HepG2 (cell line): ENCODE results near the gene TMEM187. TPM values are rescaled to one million over a fixed set of nuclear protein-coding genes. Genes with fewer than 3 reads are reported as not detected.

Experiments used
- BHLHE40 ChIP-seq: IDR thresholded peaks from 2 replicates; pipeline ENCODE4 v1.6.1; 2011; ENCODE audit warnings: low read length, improper control_type of control experiment
- FOXC1 ChIP-seq: sonication (generic); formaldehyde crosslinking; IDR thresholded peaks from 2 replicates; pipeline ENCODE4 v1.8.0; 2022; ENCODE audit warnings: mild to moderate bottlenecking, missing genetic modification reagents, borderline replicate concordance
- FOXJ3 ChIP-seq: sonication (generic); formaldehyde crosslinking; IDR thresholded peaks from 2 replicates; pipeline ENCODE4 v1.4.0; 2020; ENCODE audit warnings: missing genetic modification reagents, mild to moderate bottlenecking, borderline replicate concordance
- FOXK1 ChIP-seq: sonication (generic); formaldehyde crosslinking; IDR thresholded peaks from 2 replicates; pipeline ENCODE4 v1.4.0; 2020; ENCODE audit warnings: low read depth, missing genetic modification reagents, borderline replicate concordance
- GZF1 ChIP-seq: sonication (generic); formaldehyde crosslinking; IDR thresholded peaks from 2 replicates; pipeline ENCODE4 v1.5.1; 2020; ENCODE audit warnings: mild to moderate bottlenecking, missing genetic modification reagents
- NFE2L1 ChIP-seq: sonication (generic); formaldehyde crosslinking; IDR thresholded peaks from 2 replicates; pipeline ENCODE4 v1.4.0; 2020; ENCODE audit warnings: missing genetic modification reagents, mild to moderate bottlenecking, borderline replicate concordance
- SALL2 ChIP-seq: sonication (generic); formaldehyde crosslinking; IDR thresholded peaks from 2 replicates; pipeline ENCODE4 v1.8.1; 2023; ENCODE audit warnings: mild to moderate bottlenecking, missing genetic modification reagents, inconsistent platforms
- SMC3 ChIP-seq: IDR thresholded peaks from 2 replicates; pipeline ENCODE4 v1.6.1; 2011; ENCODE audit warnings: low read length, improper control_type of control experiment
- SP140L ChIP-seq: sonication (generic); formaldehyde crosslinking; IDR thresholded peaks from 2 replicates; pipeline ENCODE4 v1.4.0; 2020; ENCODE audit warnings: missing genetic modification reagents, borderline replicate concordance
- SP5 ChIP-seq: IDR thresholded peaks from 2 replicates; pipeline ENCODE4 v1.6.1; 2016; ENCODE audit warnings: low read depth, borderline replicate concordance
- TAF15 ChIP-seq: fragments of 200-400 bp; formaldehyde crosslinking; IDR thresholded peaks from one replicate; pipeline ENCODE4 v1.6.1; 2018; ENCODE audit warnings: mild to moderate bottlenecking, low read depth, low read length; ENCODE audit not compliant: poor library complexity, severe bottlenecking
- TOPORS ChIP-seq: sonication (generic); formaldehyde crosslinking; IDR thresholded peaks from 2 replicates; pipeline ENCODE4 v1.8.0; 2023; ENCODE audit warnings: mild to moderate bottlenecking, missing genetic modification reagents
- ZFP41 ChIP-seq: sonication (generic); formaldehyde crosslinking; IDR thresholded peaks from 2 replicates; pipeline ENCODE4 v1.4.0; 2020; ENCODE audit warnings: mild to moderate bottlenecking, missing genetic modification reagents, borderline replicate concordance
- ZMYM3 ChIP-seq: sonication (generic); formaldehyde crosslinking; IDR thresholded peaks from 2 replicates; pipeline ENCODE4 v1.5.1; 2020; ENCODE audit warnings: mild to moderate bottlenecking, missing genetic modification reagents
- ZNF160 ChIP-seq: sonication (generic); formaldehyde crosslinking; IDR thresholded peaks from 2 replicates; pipeline ENCODE4 v1.8.0; 2022; ENCODE audit warnings: mild to moderate bottlenecking, inconsistent platforms, missing genetic modification reagents
- ZNF232 ChIP-seq: sonication (generic); formaldehyde crosslinking; IDR thresholded peaks from 2 replicates; pipeline ENCODE4 v1.4.0; 2020; ENCODE audit warnings: missing genetic modification reagents, borderline replicate concordance
- ZNF264 ChIP-seq: sonication (generic); formaldehyde crosslinking; IDR thresholded peaks from 2 replicates; pipeline ENCODE4 v1.4.0; 2020; ENCODE audit warnings: missing genetic modification reagents
- ZNF484 ChIP-seq: sonication (generic); formaldehyde crosslinking; IDR thresholded peaks from 2 replicates; pipeline ENCODE4 v1.5.1; 2020; ENCODE audit warnings: mild to moderate bottlenecking, low read depth, missing genetic modification reagents, borderline replicate concordance
- ZNF530 ChIP-seq: sonication (generic); formaldehyde crosslinking; IDR thresholded peaks from 2 replicates; pipeline ENCODE4 v1.5.0; 2020; ENCODE audit warnings: low read depth, mild to moderate bottlenecking, missing genetic modification reagents
- ZNF550 ChIP-seq: sonication (generic); formaldehyde crosslinking; IDR thresholded peaks from 2 replicates; pipeline ENCODE4 v1.4.0; 2020; ENCODE audit warnings: mild to moderate bottlenecking, missing genetic modification reagents, borderline replicate concordance
- ZNF598 ChIP-seq: sonication (generic); formaldehyde crosslinking; IDR thresholded peaks from 2 replicates; pipeline ENCODE4 v1.5.1; 2020; ENCODE audit warnings: mild to moderate bottlenecking, missing genetic modification reagents, borderline replicate concordance
- ZNF605 ChIP-seq: sonication (generic); formaldehyde crosslinking; IDR thresholded peaks from 2 replicates; pipeline ENCODE4 v1.8.0; 2022; ENCODE audit warnings: mild to moderate bottlenecking, missing genetic modification reagents
- ZNF773 ChIP-seq: sonication (generic); formaldehyde crosslinking; IDR thresholded peaks from 2 replicates; pipeline ENCODE4 v1.4.0; 2020; ENCODE audit warnings: missing genetic modification reagents, borderline replicate concordance
- ZNF775 ChIP-seq: sonication (generic); formaldehyde crosslinking; IDR thresholded peaks from 2 replicates; pipeline ENCODE4 v1.4.0; 2020; ENCODE audit warnings: missing genetic modification reagents, mild to moderate bottlenecking, moderate library complexity, borderline replicate concordance
- ZNF839 ChIP-seq: sonication (generic); formaldehyde crosslinking; IDR thresholded peaks from 2 replicates; pipeline ENCODE4 v1.4.0; 2020; ENCODE audit warnings: missing genetic modification reagents, mild to moderate bottlenecking, borderline replicate concordance
- polyA plus RNA-seq, 8 experiments: library from polyadenylated mRNA; depleted of rRNA in 3 of 8; stranded (reverse) in 7 of 8; unstranded in 1 of 8; fragments of >200 nt; fragmentation: Illumina TruSeq in 4 of 8; extraction: Trizol in 4 of 8; gene quantifications; 2 replicates each; pipeline versions ENCODE4 v1.2.1 to v1.2.3, GENCODE V29; 2011 to 2016; ENCODE audit warnings: low read depth in 4 of 8, missing spikeins in 1 of 8, mixed read lengths in 1 of 8; ENCODE audit not compliant: insufficient read depth in 1 of 8
- total RNA-seq, 5 experiments: library from RNA; depleted of rRNA; stranded (reverse); fragments of >200 nt; fragmentation: Illumina TruSeq; extraction: Trizol; gene quantifications; 2 replicates each; pipeline ENCODE4 v1.2.3, GENCODE V29; 2016; ENCODE audit warnings: low read depth in 1 of 5
- TF ChIP-seq, protein P1 (sequence below): sonication (generic); formaldehyde crosslinking; IDR thresholded peaks from 2 replicates; pipeline ENCODE4 v1.5.0; 2020; ENCODE audit warnings: mild to moderate bottlenecking, missing genetic modification reagents, moderate library complexity
- TF ChIP-seq, protein P2 (sequence below): sonication (generic); formaldehyde crosslinking; IDR thresholded peaks from 2 replicates; pipeline ENCODE4 v1.4.0; 2020; ENCODE audit warnings: missing genetic modification reagents
- TF ChIP-seq, protein P3 (sequence below): sonication (generic); formaldehyde crosslinking; IDR thresholded peaks from 2 replicates; pipeline ENCODE4 v1.5.1; 2020; ENCODE audit warnings: missing genetic modification reagents, mild to moderate bottlenecking, borderline replicate concordance
- TF ChIP-seq, protein P4 (sequence below): sonication (generic); formaldehyde crosslinking; IDR thresholded peaks from 2 replicates; pipeline ENCODE4 v1.5.1; 2020; ENCODE audit warnings: mild to moderate bottlenecking, missing genetic modification reagents, borderline replicate concordance

Gene TMEM187
- total and polyA plus RNA-seq, 2 of the 13 experiments (the other 11 are each of a cell fraction or from before 2014, with no cell fraction given) = 2.2 to 6.2 TPM

DNA sequence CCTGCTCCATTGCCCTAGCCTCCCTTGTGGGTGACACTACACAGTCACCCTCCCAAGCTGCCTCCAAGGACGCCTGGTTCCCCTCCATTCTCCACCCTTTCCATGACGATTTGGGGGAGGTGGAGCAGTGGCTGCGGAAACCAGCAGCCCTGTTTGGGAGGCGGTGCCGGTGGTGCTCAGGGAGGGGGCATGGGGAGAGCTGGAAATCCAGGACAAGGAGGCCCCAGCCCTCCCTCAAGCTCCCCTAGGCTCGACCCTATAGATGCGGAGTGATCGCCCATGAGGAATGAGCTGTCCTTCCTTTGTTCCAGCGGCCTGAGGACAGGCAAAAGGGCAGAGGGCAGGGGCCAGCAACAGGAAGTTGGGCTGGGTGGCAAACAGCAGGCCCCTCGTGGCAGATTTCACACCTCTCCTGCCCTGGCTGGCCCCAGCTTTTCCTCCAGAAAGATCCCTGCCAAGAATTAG is 24.5 kb upstream of the TMEM187 start (continued):
- TF ChIP-seq FOXJ3 = no peak
- TF ChIP-seq ZNF232 = no peak
- no peak for TF ChIP-seq ZMYM3
- no peak for TF ChIP-seq ZNF160 (CRISPR knock-in tag)
- TF ChIP-seq, protein P1, sequence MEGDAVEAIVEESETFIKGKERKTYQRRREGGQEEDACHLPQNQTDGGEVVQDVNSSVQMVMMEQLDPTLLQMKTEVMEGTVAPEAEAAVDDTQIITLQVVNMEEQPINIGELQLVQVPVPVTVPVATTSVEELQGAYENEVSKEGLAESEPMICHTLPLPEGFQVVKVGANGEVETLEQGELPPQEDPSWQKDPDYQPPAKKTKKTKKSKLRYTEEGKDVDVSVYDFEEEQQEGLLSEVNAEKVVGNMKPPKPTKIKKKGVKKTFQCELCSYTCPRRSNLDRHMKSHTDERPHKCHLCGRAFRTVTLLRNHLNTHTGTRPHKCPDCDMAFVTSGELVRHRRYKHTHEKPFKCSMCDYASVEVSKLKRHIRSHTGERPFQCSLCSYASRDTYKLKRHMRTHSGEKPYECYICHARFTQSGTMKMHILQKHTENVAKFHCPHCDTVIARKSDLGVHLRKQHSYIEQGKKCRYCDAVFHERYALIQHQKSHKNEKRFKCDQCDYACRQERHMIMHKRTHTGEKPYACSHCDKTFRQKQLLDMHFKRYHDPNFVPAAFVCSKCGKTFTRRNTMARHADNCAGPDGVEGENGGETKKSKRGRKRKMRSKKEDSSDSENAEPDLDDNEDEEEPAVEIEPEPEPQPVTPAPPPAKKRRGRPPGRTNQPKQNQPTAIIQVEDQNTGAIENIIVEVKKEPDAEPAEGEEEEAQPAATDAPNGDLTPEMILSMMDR (CRISPR knock-in tag) = no peak
- TF ChIP-seq ZFP41 (CRISPR knock-in tag) = no peak
- no peak for TF ChIP-seq ZNF264 (CRISPR knock-in tag)
- TF ChIP-seq ZNF839 (CRISPR knock-in tag) = no peak
- TF ChIP-seq SMC3 = no peak
- no peak for TF ChIP-seq ZNF484 (CRISPR knock-in tag)
- TF ChIP-seq ZNF598 (CRISPR knock-in tag) = no peak
- TF ChIP-seq FOXK1 (CRISPR knock-in tag) = no peak
- TF ChIP-seq TAF15 = no peak
- TF ChIP-seq TOPORS (CRISPR knock-in tag) = no peak
- 0 out of 2 replicates have a peak, but pooled peaks have one; percentile 53 for TF ChIP-seq ZNF605 (CRISPR knock-in tag)
- TF ChIP-seq, protein P2, sequence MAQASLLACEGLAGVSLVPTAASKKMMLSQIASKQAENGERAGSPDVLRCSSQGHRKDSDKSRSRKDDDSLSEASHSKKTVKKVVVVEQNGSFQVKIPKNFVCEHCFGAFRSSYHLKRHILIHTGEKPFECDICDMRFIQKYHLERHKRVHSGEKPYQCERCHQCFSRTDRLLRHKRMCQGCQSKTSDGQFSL (CRISPR knock-in tag) = no peak
- TF ChIP-seq ZNF550 = no peak
- TF ChIP-seq ZNF773 (CRISPR knock-in tag) = no peak
- TF ChIP-seq GZF1 = no peak
- no peak for TF ChIP-seq ZNF530
- no peak for TF ChIP-seq FOXC1 (CRISPR knock-in tag)
- TF ChIP-seq SP5 (CRISPR knock-in tag) = no peak
- no peak for TF ChIP-seq ZNF775 (CRISPR knock-in tag)
- no peak for TF ChIP-seq SALL2
- no peak for TF ChIP-seq NFE2L1 (CRISPR knock-in tag)
- TF ChIP-seq SP140L (CRISPR knock-in tag) = no peak
- TF ChIP-seq BHLHE40 = no peak
- TF ChIP-seq, protein P3, sequence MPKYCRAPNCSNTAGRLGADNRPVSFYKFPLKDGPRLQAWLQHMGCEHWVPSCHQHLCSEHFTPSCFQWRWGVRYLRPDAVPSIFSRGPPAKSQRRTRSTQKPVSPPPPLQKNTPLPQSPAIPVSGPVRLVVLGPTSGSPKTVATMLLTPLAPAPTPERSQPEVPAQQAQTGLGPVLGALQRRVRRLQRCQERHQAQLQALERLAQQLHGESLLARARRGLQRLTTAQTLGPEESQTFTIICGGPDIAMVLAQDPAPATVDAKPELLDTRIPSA = no peak
- TF ChIP-seq, protein P4, sequence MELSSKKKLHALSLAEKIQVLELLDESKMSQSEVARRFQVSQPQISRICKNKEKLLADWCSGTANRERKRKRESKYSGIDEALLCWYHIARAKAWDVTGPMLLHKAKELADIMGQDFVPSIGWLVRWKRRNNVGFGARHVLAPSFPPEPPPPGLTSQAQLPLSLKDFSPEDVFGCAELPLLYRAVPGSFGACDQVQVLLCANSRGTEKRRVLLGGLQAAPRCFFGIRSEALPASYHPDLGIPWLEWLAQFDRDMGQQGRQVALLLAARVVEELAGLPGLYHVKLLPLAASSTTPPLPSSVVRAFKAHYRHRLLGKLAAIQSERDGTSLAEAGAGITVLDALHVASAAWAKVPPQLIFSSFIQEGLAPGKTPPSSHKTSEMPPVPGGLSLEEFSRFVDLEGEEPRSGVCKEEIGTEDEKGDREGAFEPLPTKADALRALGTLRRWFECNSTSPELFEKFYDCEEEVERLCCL (CRISPR knock-in tag) = no peak
